CD4-positive, alpha-beta T cell treated with Interleukin-4 for 4 hours (primary cell): ENCODE results near the gene TMEM248.

Experiments
- DNase-seq: peaks from one replicate; pipeline ENCODE4 v3.0.0-alpha.2; 2020

The TMEM248 gene

GRCh38 chr7:67006965-67007364, 85.9 kb downstream of the TMEM248 start:
- DNase-seq = no peak
